Endothelial cell of umbilical vein (primary cell): ENCODE measurements around the gene CCNE1.

ENCODE experiments used
- CTCF ChIP-seq, 2 donors: IDR thresholded peaks; 1 replicate in 1 of 2; 2 replicates in 1 of 2; pipeline ENCODE4 v1.5.1; 2011; ENCODE audit warnings: low read length in 2 of 2, mild to moderate bottlenecking in 2 of 2, moderate library complexity in 2 of 2, control low read depth in 1 of 2, inconsistent platforms in 1 of 2, low read depth in 1 of 2; ENCODE audit not compliant: insufficient read depth in 1 of 2; ENCODE audit errors: extremely low read depth in 1 of 2
- EZH2 ChIP-seq: IDR thresholded peaks from 2 replicates; pipeline ENCODE4 v1.6.1; 2012; ENCODE audit warnings: borderline replicate concordance, low read depth, mild to moderate bottlenecking, moderate library complexity, low read length, inconsistent platforms; ENCODE audit not compliant: severe bottlenecking
- FOS ChIP-seq: IDR thresholded peaks from 2 replicates; pipeline ENCODE4 v1.6.1; 2011; ENCODE audit warnings: mild to moderate bottlenecking, low read length, moderate library complexity, borderline replicate concordance; ENCODE audit not compliant: insufficient read depth
- JUN ChIP-seq: IDR thresholded peaks from 2 replicates; pipeline ENCODE4 v1.6.1; 2011; ENCODE audit warnings: borderline replicate concordance, low read depth; ENCODE audit not compliant: insufficient read length, insufficient read depth
- MAX ChIP-seq: IDR thresholded peaks from 2 replicates; pipeline ENCODE4 v1.6.1; 2011; ENCODE audit not compliant: insufficient read depth, insufficient read length
- POLR2A ChIP-seq: IDR thresholded peaks from 2 replicates; pipeline ENCODE4 v1.6.1; 2012; ENCODE audit warnings: low read depth, mild to moderate bottlenecking, control low read depth, low read length
- POLR2AphosphoS5 ChIP-seq: IDR thresholded peaks from 2 replicates; pipeline ENCODE4 v1.6.1; 2012; ENCODE audit warnings: low read depth, mild to moderate bottlenecking, control low read depth, low read length, moderate library complexity; ENCODE audit not compliant: insufficient read depth

GRCh38 chr19:29789007-29789406 lies 22.8 kb upstream of the CCNE1 start:
- TF ChIP-seq CTCF (IDR thresholded peaks at IDR 0.05; ENCODE audit: extremely low read depth in 1 of 2, insufficient read depth in 1 of 2, low read depth in 1 of 2, low read length in 2 of 2) (no peak), EZH2 (no peak), POLR2AphosphoS5 (no peak), MAX (no peak), POLR2A (no peak), FOS (no peak), JUN (no peak)
